Activated naive CD4-positive, alpha-beta T cell treated with anti-CD3 and anti-CD28 coated beads, Interleukin-2, amount 10 ng/mL, durations not matched to agents 7 days and 5 days (primary cell): Measurements from ENCODE around the gene TFAP2D.

Experiments used
- CTCF ChIA-PET: fragments of 350-600 bp; sonication (Branson Sonifier 250); formaldehyde crosslinking; loops from one replicate; lab custom pipeline; 2021; ENCODE audit warnings: antibody characterized with exemption; lab: Charles Lee
- DNase-seq: peaks from one replicate; pipeline ENCODE4 v3.0.0-alpha.2; 2020
- H3K27ac Mint-ChIP-seq: one replicate; pipeline ENCODE4 v1.8.0; 2021; ENCODE audit warnings: mild to moderate bottlenecking, moderate library complexity, mixed read lengths
- H3K27me3 Mint-ChIP-seq: one replicate; pipeline ENCODE4 v1.8.0; 2021; ENCODE audit warnings: mild to moderate bottlenecking, mixed read lengths
- H3K36me3 Mint-ChIP-seq: one replicate; pipeline ENCODE4 v1.8.0; 2021; ENCODE audit warnings: mixed read lengths
- H3K4me1 Mint-ChIP-seq: one replicate; pipeline ENCODE4 v1.8.0; 2021; ENCODE audit warnings: mixed read lengths
- H3K4me3 Mint-ChIP-seq: one replicate; pipeline ENCODE4 v1.8.0; 2021; ENCODE audit warnings: mild to moderate bottlenecking, moderate library complexity, mixed read lengths
- H3K9me3 Mint-ChIP-seq: one replicate; pipeline ENCODE4 v1.8.0; 2021; ENCODE audit warnings: mixed read lengths

The TFAP2D gene

DNA sequence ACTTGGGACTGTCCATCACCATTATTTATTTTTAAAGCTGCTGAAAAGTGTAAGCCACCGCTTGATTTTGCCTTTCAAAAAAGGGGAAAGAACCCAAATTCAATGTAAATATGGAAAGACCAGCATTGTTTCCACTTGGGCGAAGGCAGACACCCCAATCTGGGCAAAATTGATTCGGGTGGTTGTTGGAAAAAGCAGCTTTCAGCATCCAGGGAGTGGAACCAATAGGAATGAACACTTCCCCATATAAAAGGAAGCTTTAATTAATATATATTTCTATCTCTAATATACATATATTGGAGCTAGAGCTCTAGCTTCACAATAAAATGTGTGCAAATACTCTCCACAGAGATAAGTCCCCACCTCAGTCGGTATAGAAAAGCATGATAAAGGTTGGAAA lies at the start of gene TFAP2D:
Gene TFAP2D (plus strand): TSS at position 301 of the 400 bp plus-strand sequence. CDS start 530 bp downstream, outside the sequence.
- Mint-ChIP-seq H3K9me3 (peaks cover 4% of the 10 kb centered on the region), H3K36me3 (no peaks in the 10 kb centered on the region), H3K27me3 (peaks cover 84% of the 10 kb centered on the region), H3K4me3 (no peak within 1 kb of the TSS), H3K4me1 (no peaks in the 10 kb centered on the region), H3K27ac (peak within 1 kb of the TSS; percentile 47)
- CTCF ChIA-PET: no interaction called here
- no peak for DNase-seq

DNA sequence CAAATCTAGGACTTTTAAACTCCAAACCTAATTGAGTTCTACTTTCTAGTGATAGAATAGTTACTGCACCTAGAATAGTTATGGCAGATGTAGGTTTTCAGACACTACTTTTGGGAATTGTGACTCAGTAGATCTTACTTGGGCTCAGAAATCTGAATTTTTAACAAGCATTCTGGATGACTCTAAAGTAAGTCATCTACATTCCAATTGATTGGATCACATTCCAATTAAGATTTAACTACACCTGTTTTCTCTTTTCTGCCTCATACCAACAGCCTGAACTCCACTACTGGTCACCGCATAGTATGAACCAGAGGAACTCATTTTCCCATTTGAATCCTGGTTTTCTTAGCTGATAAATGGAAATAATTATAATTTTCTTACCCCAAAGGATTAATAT lies 49.5 kb upstream of the TFAP2D start:
- no peaks in the 10 kb centered on the region for H3K36me3 Mint-ChIP-seq
- H3K27me3 Mint-ChIP-seq: no peaks in the 10 kb centered on the region
- no peaks in the 10 kb centered on the region for H3K9me3 Mint-ChIP-seq
- CTCF ChIA-PET: no interaction called here
- DNase-seq: no peak
- H3K27ac Mint-ChIP-seq: no peak overlapping the region
- no peak overlapping the region for H3K4me3 Mint-ChIP-seq
- no peaks in the 10 kb centered on the region for H3K4me1 Mint-ChIP-seq

DNA sequence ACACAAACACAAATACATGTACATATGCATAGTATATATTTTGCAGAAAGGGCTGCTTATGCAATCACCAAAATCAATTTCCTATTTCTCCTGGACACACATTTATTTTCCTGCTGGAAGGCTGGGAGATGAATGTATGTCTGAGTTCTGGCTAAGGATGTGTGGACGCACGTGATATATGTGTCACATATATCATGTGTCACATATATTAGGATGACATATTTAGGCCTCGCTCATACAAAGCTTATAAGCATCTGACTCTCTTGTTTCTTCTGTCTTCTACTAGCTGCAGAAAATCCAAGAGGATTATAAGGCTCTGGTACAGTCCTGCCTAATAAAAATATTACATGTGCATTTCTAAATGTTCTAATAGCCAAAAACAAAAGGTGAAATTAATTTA lies 47.2 kb upstream of the TFAP2D start:
- no peaks in the 10 kb centered on the region for H3K9me3 Mint-ChIP-seq
- DNase-seq: no peak
- no peaks in the 10 kb centered on the region for H3K4me1 Mint-ChIP-seq
- H3K27me3 Mint-ChIP-seq: no peaks in the 10 kb centered on the region
- no peak overlapping the region for H3K27ac Mint-ChIP-seq
- no peak overlapping the region for H3K4me3 Mint-ChIP-seq
- no peaks in the 10 kb centered on the region for H3K36me3 Mint-ChIP-seq
- CTCF ChIA-PET: no interaction called here

DNA sequence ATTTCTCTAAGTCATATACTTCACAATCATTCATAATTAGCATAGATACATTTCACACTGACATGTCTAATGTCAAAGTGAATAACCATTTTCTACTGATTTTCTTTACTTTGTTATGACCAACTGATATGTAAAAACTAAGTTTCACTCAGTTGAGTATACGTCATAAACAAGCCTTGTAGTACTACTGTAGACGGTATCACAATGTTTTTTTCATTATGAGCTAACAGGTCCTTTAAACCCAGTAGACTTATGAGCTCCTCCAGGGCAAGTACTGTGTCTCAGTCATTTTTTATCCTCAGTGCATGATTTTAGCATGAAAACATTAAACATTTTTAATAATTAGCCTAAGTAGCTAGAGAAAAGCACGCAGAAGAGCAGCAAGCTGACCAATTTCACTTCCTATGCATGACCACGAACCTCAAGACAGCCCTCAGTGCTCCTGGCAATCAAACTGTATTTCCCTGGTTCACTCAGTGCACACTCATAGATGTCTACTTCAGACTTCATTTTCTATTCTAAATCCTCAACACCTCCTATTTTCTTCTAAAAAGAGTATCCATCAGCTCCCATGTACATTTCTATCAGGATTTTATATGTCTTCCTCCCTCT lies 32.0 kb upstream of the TFAP2D start:
- no peak overlapping the region for H3K27ac Mint-ChIP-seq
- no peaks in the 10 kb centered on the region for H3K27me3 Mint-ChIP-seq
- H3K9me3 Mint-ChIP-seq: peaks cover 2% of the 10 kb centered on the region
- CTCF ChIA-PET: no interaction called here
- H3K4me1 Mint-ChIP-seq: no peaks in the 10 kb centered on the region
- no peak for DNase-seq
- no peak overlapping the region for H3K4me3 Mint-ChIP-seq
- H3K36me3 Mint-ChIP-seq: no peaks in the 10 kb centered on the region

DNA sequence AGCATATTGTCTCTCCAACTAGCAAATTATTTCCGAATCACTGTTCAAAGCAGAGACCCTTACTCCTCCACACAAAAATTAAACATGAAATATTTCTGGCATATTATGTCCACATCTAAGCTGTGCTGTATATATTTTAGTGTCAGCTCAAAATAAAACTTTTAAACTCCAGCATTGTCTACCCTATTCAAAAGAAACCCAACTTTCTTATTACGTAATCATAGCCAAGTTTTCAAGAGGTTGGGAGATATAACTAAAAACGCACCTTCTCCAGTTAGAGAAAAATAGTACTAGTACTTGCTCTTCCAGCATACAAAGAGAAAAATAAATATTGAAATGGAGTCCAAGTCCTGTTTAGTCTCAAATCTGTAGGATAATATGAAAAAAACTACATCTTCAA lies 24.1 kb upstream of the TFAP2D start:
- H3K36me3 Mint-ChIP-seq: no peaks in the 10 kb centered on the region
- H3K9me3 Mint-ChIP-seq: no peaks in the 10 kb centered on the region
- H3K27ac Mint-ChIP-seq: no peak overlapping the region
- DNase-seq: no peak
- CTCF ChIA-PET: no interaction called here
- no peak overlapping the region for H3K4me3 Mint-ChIP-seq
- H3K27me3 Mint-ChIP-seq: no peaks in the 10 kb centered on the region
- H3K4me1 Mint-ChIP-seq: no peaks in the 10 kb centered on the region

DNA sequence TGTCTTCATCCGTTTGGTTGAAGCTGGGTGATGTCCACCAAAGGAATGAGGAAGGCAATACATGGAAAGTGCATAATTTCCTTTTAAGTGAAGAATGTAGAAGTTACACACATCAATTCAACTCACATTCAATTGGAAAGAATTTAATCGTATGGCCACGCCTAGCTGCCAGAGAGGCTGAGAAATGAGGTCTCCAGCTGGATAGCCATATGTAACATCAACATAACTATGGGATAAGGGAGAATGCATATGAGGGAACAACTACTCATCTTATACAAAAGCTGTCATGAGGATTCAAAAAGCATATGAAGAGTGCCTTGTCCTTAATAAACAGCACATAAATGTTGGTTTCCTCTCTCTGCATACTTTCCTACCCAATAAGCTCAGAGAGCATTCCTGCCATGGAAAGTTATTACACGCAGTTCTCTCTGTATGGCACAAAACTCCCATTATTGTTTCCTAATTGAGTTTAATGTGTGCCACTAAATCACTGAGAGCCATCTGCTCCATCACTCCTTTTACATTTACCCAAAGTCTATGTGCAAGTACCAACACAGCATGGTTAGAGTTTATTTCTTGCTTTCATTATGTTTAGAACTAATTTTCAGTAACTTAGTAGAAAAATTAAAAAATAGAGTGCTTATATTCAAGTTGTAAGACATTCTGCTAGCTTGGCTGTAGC lies 21.4 kb upstream of the TFAP2D start:
- Mint-ChIP-seq H3K4me3 (no peak overlapping the region), H3K4me1 (no peaks in the 10 kb centered on the region), H3K27ac (no peak overlapping the region), H3K27me3 (no peaks in the 10 kb centered on the region), H3K36me3 (no peaks in the 10 kb centered on the region), H3K9me3 (no peaks in the 10 kb centered on the region)
- CTCF ChIA-PET: no interaction called here
- no peak for DNase-seq

DNA sequence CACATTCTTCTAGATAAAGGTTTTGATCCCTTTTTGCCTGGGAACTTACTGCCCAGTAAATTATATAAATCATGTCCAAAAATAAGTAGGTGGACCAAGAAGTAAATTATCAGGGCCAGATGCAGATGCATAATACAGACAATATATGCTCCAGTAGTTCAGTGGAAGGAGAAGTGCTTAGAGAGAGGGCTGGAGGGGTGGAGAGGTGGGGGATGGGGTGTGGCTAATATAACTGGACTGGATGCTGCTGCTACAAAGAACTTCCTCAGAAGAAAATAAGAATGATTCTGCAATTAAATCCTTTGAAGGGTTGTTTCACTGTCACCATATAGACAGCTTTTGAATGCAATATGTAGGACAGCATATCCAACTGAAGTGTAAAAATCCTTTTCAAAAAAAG lies 14.8 kb upstream of the TFAP2D start:
- Mint-ChIP-seq H3K4me3 (no peak overlapping the region), H3K4me1 (no peaks in the 10 kb centered on the region), H3K27me3 (no peaks in the 10 kb centered on the region), H3K9me3 (no peaks in the 10 kb centered on the region), H3K36me3 (no peaks in the 10 kb centered on the region), H3K27ac (no peak overlapping the region)
- CTCF ChIA-PET: no interaction called here
- DNase-seq: no peak

DNA sequence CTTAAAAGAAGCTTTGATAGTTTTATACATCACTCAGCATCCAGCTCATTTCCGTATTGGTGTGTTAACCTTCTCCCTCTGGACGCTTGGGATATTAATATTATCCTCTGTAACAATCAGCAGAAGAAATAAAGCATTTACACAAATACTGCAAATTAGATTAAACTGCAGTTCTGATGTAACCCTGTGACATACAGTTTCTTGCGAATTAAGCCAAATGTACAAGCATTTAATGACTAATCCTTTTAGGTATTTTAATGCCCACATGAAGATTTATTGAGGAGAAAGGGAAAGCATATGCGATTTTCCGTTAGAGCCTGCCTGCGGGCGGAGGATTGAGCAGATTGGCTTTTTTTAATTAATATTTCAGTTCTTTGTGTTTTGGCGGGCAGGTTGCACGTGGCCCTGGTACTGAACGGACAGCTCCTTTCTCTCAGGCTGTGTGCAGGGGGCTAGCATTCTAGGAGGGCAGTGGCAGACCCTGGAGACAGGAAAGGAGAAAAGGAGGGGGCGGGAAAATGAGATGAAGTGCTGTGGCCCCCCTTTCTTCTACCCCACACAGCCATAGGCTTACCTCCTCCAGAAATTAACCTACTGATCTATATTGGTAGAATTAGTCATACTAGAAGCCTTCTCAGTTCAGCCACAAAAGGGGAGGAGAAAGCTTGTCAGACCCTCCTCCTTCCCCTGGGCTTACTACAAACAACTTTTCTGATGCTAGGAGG lies 14.1 kb upstream of the TFAP2D start:
- no peaks in the 10 kb centered on the region for H3K36me3 Mint-ChIP-seq
- no peaks in the 10 kb centered on the region for H3K9me3 Mint-ChIP-seq
- no peak overlapping the region for H3K27ac Mint-ChIP-seq
- DNase-seq: no peak
- no peaks in the 10 kb centered on the region for H3K4me1 Mint-ChIP-seq
- H3K4me3 Mint-ChIP-seq: no peak overlapping the region
- CTCF ChIA-PET: no interaction called here
- H3K27me3 Mint-ChIP-seq: no peaks in the 10 kb centered on the region

DNA sequence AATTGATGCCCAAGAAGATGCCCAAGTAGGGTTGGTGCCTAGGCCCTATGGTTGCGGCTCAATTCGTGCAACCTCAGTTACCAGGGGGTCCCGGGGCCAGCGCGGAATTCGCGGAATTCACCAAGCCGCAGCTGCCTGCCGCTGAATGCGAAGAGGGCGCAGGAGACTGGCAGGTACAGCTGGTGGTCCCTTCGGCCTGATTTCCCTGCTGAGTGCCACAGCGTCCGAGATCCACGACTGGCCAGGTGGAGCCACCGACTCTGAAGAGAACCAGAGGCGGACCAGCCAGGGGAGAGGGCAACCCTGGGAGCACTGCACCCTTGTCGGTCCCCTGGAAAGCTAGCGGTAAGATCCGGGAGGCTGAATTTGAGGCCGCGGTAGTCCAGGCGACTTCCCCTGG lies 6.8 kb upstream of the TFAP2D start:
- H3K27me3 Mint-ChIP-seq: peaks cover 58% of the 10 kb centered on the region
- H3K36me3 Mint-ChIP-seq: no peaks in the 10 kb centered on the region
- no peak for DNase-seq
- H3K9me3 Mint-ChIP-seq: no peaks in the 10 kb centered on the region
- no peak overlapping the region for H3K27ac Mint-ChIP-seq
- no peaks in the 10 kb centered on the region for H3K4me1 Mint-ChIP-seq
- no peak overlapping the region for H3K4me3 Mint-ChIP-seq
- CTCF ChIA-PET: interaction anchor here (0.6 kb wide), 1 partner anchor 50 kb away, joined by 3 read pairs; no protein-coding TSS in a partner anchor

DNA sequence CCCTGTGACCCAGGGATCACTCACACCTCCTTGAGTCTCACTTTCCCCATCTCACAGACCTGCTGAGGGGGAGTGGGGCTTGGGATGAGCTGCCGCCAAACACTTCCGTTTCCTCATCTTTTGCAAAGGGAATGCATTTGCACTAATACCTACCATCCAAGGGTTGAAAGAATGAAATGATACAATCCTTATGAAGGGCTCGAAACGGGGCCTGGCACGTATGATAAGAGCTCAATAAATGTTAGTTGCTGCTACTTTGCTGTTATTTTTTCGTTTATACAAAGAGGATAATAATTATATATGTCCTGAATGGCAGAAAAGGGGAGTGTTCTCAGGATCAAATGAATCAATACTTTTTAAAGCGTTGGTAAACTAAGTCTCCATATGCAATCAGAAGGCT lies 6.1 kb upstream of the TFAP2D start:
- Mint-ChIP-seq H3K27ac (no peak overlapping the region), H3K4me1 (no peaks in the 10 kb centered on the region), H3K36me3 (no peaks in the 10 kb centered on the region), H3K4me3 (no peak overlapping the region), H3K27me3 (peaks cover 64% of the 10 kb centered on the region), H3K9me3 (no peaks in the 10 kb centered on the region)
- CTCF ChIA-PET: no interaction called here
- no peak for DNase-seq

DNA sequence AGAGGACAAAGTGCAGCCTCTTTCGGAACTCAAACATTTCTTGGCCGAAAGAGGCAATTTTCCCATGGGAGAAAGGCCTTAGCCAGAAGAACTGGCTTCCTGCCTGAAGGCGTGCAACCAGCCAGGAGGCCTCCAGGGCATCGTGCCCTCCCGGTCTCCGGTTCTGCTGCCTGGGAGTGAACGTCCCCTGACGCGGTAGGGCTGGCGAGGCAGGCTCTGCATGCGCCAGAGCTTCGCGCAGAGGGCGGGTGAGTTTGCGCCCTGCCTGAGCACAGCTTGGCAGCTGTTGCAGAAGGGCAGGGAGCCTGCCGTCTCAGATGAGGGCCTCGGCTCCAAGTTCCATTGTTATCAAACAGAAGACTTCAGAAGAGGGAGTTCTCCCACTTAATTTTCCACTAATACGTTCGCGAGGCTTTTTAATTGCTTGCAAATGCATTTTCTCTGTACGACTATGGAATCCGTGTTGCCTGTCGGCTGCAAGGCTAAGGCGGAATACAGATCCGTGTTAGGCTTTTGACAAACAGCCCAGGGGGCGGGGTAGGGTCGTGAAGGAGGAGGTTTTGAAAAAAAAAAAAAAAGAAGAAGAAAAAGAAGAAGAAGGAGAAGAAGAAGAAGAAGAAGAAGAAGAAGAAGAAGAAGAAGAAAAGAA lies 5.5 kb upstream of the TFAP2D start:
- Mint-ChIP-seq H3K27me3 (peaks cover 64% of the 10 kb centered on the region), H3K27ac (no peak overlapping the region), H3K4me1 (no peaks in the 10 kb centered on the region), H3K36me3 (no peaks in the 10 kb centered on the region), H3K4me3 (no peak overlapping the region), H3K9me3 (no peaks in the 10 kb centered on the region)
- no peak for DNase-seq
- CTCF ChIA-PET: no interaction called here

DNA sequence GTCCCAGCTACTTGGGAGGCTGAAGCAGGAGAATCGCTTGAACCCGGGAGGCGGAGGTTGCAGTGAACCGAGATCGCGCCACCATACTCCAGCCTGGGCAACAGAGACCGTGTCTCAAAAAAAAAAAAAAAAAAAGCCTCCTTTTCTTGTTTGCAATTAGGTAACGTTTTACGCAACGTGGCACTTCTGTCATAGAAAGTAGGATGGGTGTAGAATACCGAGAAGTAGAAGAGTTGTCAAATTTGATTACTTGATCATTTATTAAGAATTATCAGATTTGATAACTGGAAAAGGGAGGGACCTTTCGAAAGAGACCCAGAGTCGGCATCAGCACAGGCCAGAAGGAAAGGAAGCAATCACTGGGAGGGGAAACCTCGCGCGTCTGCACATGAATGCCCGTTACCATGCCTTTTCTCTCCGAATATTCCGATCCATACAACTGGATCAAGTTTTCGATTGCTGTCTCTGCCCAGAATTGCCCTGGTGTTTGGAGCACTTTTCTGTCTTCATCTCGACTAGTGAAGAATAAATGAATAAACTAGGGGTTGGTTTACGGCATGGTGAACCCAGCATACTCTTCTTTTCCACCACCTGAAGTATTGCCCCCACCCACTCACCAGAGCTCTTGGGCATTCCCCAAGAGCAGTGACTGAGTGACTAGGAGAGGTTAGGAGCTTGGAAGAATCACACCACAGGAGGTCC lies 4.5 kb upstream of the TFAP2D start:
- DNase-seq: no peak
- Mint-ChIP-seq H3K4me1 (no peaks in the 10 kb centered on the region), H3K9me3 (no peaks in the 10 kb centered on the region), H3K27me3 (peaks cover 72% of the 10 kb centered on the region), H3K27ac (no peak overlapping the region), H3K4me3 (no peak overlapping the region), H3K36me3 (no peaks in the 10 kb centered on the region)
- CTCF ChIA-PET: no interaction called here

DNA sequence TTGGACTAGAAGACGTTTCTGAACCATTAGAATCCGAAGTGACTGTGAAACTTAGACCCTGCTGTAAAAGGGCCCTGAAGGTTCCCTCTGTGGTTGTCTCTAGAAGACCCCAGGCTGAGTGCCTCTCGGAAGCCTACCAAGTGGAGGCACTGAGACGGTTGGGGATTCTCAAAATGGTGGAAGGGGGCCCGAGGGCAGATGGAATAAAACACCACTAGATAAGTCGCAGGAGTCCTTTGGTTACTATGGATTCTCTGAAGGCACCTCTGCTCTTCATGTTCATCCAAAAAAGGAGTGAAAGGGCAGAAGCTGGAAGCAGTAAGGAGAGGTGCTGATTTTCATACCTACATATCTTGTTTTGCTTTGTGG lies 4.0 kb upstream of the TFAP2D start:
- no peaks in the 10 kb centered on the region for H3K9me3 Mint-ChIP-seq
- no peak overlapping the region for H3K27ac Mint-ChIP-seq
- no peaks in the 10 kb centered on the region for H3K36me3 Mint-ChIP-seq
- H3K4me1 Mint-ChIP-seq: no peaks in the 10 kb centered on the region
- CTCF ChIA-PET: no interaction called here
- H3K27me3 Mint-ChIP-seq: peaks cover 77% of the 10 kb centered on the region
- no peak overlapping the region for H3K4me3 Mint-ChIP-seq
- no peak for DNase-seq

DNA sequence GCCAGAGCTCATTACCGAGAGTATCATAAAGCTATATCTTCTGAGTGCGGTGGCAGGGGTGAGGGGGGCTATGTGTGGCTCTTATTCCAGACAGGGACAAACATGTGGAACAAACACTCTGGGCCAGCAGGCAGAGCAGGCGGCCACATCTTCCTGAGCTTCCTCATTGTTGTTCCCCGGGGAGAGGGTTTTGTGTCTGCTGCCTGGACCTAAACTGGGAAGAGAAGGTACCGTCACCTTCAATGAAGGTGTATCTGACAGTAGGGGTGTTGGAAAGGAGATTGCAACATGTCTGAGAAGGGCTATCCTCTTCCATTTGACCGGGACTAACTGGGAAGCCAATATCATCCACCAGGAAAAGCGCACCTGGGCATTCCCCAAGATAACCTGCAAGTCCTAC lies 1.6 kb upstream of the TFAP2D start:
- Mint-ChIP-seq H3K9me3 (peaks cover 4% of the 10 kb centered on the region), H3K4me1 (no peaks in the 10 kb centered on the region), H3K27me3 (peaks cover 91% of the 10 kb centered on the region), H3K36me3 (no peaks in the 10 kb centered on the region), H3K27ac (no peak overlapping the region), H3K4me3 (no peak overlapping the region)
- CTCF ChIA-PET: no interaction called here
- no peak for DNase-seq
